GM23338 (cell line): ENCODE results near the gene SOX15.

ENCODE experiments used
- CREB1 ChIP-seq: fragments of 250-450 bp; sonication (Bioruptor Pico); IDR thresholded peaks from 2 replicates; pipeline ENCODE4 v1.5.0; 2020; ENCODE audit warnings: low read depth, mild to moderate bottlenecking, moderate library complexity
- EZH2 ChIP-seq: fragments of 200-600 bp; sonication (generic); IDR thresholded peaks from one replicate; pipeline ENCODE4 v1.8.0; 2017; ENCODE audit warnings: antibody characterized with exemption, mild to moderate bottlenecking, low read depth; ENCODE audit not compliant: unreplicated experiment
- EZH2phosphoT487 ChIP-seq: fragments of 200-600 bp; sonication (generic); IDR thresholded peaks from one replicate; pipeline ENCODE4 v1.8.1; 2018; ENCODE audit warnings: antibody characterized with exemption; ENCODE audit not compliant: unreplicated experiment
- JUNB ChIP-seq: IDR thresholded peaks from one replicate; pipeline ENCODE4 v1.6.1; 2016; ENCODE audit warnings: antibody characterized with exemption; ENCODE audit not compliant: unreplicated experiment
- NANOG ChIP-seq: IDR thresholded peaks from 2 replicates; pipeline ENCODE4 v1.6.1; 2016; ENCODE audit warnings: antibody characterized with exemption, borderline replicate concordance
- POLR2AphosphoS5 ChIP-seq: IDR thresholded peaks from 2 replicates; pipeline ENCODE4 v1.6.1; 2016; ENCODE audit warnings: antibody characterized with exemption, low read depth
- STAT1 ChIP-seq: IDR thresholded peaks from one replicate; pipeline ENCODE4 v1.6.1; 2016; ENCODE audit warnings: antibody characterized with exemption; ENCODE audit not compliant: unreplicated experiment
- ZNF114 ChIP-seq: fragments of 250-450 bp; sonication (Bioruptor Pico); IDR thresholded peaks from 2 replicates; pipeline ENCODE4 v1.5.0; 2020; ENCODE audit warnings: mild to moderate bottlenecking, moderate library complexity
- ZNF331 ChIP-seq: fragments of 250-450 bp; sonication (Bioruptor Pico); IDR thresholded peaks from 2 replicates; pipeline ENCODE4 v1.5.0; 2020; ENCODE audit warnings: low read depth, mild to moderate bottlenecking, moderate library complexity
- TF ChIP-seq, protein P1 (sequence below), 2 experiments: fragments of 200-600 bp in 1 of 2; sonication (generic) in 1 of 2; conservative IDR thresholded peaks; 2 replicates each; pipeline versions ENCODE4 v1.5.1 to v1.6.1; 2016 to 2017; ENCODE audit warnings: antibody characterized with exemption in 2 of 2, low read depth in 2 of 2, mild to moderate bottlenecking in 2 of 2, moderate library complexity in 1 of 2
- TF ChIP-seq, protein P2 (sequence below): IDR thresholded peaks from one replicate; pipeline ENCODE4 v1.6.1; 2018; ENCODE audit warnings: antibody characterized with exemption; ENCODE audit not compliant: unreplicated experiment
- TF ChIP-seq, protein P3 (sequence below): IDR thresholded peaks from 2 replicates; pipeline ENCODE4 v1.6.1; 2016; ENCODE audit warnings: antibody characterized with exemption
- TF ChIP-seq, protein P4 (sequence below): fragments of 250-450 bp; sonication (Bioruptor Pico); IDR thresholded peaks from 2 replicates; pipeline ENCODE4 v1.5.0; 2020; ENCODE audit warnings: mild to moderate bottlenecking, moderate library complexity

DNA sequence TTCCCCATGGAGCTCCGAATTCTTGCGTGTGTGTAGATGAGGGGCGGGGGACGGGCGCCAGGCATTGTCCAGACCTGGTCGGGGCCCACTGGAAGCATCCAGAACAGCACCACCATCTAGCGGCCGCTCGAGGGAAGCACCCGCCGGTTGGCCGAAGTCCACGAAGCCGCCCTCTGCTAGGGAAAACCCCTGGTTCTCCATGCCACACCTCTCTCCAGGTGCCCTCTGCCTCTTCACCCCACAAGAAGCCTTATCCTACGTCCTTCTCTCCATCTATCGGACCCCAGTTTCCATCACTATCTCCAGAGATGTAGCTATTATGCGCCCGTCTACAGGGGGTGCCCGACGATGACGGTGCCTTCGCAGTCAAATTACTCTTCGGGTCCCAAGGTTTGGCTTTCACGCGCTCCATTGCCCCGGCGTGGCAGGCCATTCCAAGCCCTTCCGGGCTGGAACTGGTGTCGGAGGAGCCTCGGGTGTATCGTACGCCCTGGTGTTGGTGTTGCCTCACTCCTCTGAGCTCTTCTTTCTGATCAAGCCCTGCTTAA is 28.8 kb downstream of the SOX15 start:
- TF ChIP-seq, protein P1, sequence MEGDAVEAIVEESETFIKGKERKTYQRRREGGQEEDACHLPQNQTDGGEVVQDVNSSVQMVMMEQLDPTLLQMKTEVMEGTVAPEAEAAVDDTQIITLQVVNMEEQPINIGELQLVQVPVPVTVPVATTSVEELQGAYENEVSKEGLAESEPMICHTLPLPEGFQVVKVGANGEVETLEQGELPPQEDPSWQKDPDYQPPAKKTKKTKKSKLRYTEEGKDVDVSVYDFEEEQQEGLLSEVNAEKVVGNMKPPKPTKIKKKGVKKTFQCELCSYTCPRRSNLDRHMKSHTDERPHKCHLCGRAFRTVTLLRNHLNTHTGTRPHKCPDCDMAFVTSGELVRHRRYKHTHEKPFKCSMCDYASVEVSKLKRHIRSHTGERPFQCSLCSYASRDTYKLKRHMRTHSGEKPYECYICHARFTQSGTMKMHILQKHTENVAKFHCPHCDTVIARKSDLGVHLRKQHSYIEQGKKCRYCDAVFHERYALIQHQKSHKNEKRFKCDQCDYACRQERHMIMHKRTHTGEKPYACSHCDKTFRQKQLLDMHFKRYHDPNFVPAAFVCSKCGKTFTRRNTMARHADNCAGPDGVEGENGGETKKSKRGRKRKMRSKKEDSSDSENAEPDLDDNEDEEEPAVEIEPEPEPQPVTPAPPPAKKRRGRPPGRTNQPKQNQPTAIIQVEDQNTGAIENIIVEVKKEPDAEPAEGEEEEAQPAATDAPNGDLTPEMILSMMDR (conservative IDR thresholded peaks at IDR 0.05; ENCODE audit: low read depth in 2 of 2): peak; percentile 63 to 86
- TF ChIP-seq, protein P2, sequence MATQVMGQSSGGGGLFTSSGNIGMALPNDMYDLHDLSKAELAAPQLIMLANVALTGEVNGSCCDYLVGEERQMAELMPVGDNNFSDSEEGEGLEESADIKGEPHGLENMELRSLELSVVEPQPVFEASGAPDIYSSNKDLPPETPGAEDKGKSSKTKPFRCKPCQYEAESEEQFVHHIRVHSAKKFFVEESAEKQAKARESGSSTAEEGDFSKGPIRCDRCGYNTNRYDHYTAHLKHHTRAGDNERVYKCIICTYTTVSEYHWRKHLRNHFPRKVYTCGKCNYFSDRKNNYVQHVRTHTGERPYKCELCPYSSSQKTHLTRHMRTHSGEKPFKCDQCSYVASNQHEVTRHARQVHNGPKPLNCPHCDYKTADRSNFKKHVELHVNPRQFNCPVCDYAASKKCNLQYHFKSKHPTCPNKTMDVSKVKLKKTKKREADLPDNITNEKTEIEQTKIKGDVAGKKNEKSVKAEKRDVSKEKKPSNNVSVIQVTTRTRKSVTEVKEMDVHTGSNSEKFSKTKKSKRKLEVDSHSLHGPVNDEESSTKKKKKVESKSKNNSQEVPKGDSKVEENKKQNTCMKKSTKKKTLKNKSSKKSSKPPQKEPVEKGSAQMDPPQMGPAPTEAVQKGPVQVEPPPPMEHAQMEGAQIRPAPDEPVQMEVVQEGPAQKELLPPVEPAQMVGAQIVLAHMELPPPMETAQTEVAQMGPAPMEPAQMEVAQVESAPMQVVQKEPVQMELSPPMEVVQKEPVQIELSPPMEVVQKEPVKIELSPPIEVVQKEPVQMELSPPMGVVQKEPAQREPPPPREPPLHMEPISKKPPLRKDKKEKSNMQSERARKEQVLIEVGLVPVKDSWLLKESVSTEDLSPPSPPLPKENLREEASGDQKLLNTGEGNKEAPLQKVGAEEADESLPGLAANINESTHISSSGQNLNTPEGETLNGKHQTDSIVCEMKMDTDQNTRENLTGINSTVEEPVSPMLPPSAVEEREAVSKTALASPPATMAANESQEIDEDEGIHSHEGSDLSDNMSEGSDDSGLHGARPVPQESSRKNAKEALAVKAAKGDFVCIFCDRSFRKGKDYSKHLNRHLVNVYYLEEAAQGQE: no peak
- TF ChIP-seq EZH2 (no peak), EZH2phosphoT487 (no peak), POLR2AphosphoS5 (no peak), STAT1 (no peak), NANOG (no peak), ZNF114 (no peak), CREB1 (peak; percentile 26; the same call in 1 of the 2 replicates), JUNB (no peak), ZNF331 (CRISPR knock-in tag) (no peak)
- TF ChIP-seq, protein P3, sequence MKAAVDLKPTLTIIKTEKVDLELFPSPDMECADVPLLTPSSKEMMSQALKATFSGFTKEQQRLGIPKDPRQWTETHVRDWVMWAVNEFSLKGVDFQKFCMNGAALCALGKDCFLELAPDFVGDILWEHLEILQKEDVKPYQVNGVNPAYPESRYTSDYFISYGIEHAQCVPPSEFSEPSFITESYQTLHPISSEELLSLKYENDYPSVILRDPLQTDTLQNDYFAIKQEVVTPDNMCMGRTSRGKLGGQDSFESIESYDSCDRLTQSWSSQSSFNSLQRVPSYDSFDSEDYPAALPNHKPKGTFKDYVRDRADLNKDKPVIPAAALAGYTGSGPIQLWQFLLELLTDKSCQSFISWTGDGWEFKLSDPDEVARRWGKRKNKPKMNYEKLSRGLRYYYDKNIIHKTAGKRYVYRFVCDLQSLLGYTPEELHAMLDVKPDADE: no peak
- TF ChIP-seq, protein P4, sequence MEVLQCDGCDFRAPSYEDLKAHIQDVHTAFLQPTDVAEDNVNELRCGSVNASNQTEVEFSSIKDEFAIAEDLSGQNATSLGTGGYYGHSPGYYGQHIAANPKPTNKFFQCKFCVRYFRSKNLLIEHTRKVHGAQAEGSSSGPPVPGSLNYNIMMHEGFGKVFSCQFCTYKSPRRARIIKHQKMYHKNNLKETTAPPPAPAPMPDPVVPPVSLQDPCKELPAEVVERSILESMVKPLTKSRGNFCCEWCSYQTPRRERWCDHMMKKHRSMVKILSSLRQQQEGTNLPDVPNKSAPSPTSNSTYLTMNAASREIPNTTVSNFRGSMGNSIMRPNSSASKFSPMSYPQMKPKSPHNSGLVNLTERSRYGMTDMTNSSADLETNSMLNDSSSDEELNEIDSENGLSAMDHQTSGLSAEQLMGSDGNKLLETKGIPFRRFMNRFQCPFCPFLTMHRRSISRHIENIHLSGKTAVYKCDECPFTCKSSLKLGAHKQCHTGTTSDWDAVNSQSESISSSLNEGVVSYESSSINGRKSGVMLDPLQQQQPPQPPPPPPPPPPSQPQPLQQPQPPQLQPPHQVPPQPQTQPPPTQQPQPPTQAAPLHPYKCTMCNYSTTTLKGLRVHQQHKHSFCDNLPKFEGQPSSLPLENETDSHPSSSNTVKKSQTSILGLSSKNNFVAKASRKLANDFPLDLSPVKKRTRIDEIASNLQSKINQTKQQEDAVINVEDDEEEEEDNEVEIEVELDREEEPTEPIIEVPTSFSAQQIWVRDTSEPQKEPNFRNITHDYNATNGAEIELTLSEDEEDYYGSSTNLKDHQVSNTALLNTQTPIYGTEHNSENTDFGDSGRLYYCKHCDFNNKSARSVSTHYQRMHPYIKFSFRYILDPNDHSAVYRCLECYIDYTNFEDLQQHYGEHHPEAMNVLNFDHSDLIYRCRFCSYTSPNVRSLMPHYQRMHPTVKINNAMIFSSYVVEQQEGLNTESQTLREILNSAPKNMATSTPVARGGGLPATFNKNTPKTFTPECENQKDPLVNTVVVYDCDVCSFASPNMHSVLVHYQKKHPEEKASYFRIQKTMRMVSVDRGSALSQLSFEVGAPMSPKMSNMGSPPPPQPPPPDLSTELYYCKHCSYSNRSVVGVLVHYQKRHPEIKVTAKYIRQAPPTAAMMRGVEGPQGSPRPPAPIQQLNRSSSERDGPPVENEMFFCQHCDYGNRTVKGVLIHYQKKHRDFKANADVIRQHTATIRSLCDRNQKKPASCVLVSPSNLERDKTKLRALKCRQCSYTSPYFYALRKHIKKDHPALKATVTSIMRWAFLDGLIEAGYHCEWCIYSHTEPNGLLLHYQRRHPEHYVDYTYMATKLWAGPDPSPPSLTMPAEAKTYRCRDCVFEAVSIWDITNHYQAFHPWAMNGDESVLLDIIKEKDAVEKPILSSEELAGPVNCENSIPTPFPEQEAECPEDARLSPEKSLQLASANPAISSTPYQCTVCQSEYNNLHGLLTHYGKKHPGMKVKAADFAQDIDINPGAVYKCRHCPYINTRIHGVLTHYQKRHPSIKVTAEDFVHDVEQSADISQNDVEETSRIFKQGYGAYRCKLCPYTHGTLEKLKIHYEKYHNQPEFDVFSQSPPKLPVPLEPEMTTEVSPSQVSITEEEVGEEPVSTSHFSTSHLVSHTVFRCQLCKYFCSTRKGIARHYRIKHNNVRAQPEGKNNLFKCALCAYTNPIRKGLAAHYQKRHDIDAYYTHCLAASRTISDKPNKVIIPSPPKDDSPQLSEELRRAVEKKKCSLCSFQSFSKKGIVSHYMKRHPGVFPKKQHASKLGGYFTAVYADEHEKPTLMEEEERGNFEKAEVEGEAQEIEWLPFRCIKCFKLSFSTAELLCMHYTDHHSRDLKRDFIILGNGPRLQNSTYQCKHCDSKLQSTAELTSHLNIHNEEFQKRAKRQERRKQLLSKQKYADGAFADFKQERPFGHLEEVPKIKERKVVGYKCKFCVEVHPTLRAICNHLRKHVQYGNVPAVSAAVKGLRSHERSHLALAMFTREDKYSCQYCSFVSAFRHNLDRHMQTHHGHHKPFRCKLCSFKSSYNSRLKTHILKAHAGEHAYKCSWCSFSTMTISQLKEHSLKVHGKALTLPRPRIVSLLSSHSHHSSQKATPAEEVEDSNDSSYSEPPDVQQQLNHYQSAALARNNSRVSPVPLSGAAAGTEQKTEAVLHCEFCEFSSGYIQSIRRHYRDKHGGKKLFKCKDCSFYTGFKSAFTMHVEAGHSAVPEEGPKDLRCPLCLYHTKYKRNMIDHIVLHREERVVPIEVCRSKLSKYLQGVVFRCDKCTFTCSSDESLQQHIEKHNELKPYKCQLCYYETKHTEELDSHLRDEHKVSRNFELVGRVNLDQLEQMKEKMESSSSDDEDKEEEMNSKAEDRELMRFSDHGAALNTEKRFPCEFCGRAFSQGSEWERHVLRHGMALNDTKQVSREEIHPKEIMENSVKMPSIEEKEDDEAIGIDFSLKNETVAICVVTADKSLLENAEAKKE (CRISPR knock-in tag): no peak
